GOT3 (cell line): ENCODE measurements around the gene ERH.
"Not testable (repeated sequence)": the region's sequence is repeated elsewhere in the genome, so short reads cannot be mapped to it uniquely, and the experiment has no call there.

Source experiments
- DNase-seq: peaks from one replicate; lab custom pipeline; 2025; ENCODE audit warnings: mixed read lengths; lab: John Stamatoyannopoulos, UW

The ERH gene

DNA sequence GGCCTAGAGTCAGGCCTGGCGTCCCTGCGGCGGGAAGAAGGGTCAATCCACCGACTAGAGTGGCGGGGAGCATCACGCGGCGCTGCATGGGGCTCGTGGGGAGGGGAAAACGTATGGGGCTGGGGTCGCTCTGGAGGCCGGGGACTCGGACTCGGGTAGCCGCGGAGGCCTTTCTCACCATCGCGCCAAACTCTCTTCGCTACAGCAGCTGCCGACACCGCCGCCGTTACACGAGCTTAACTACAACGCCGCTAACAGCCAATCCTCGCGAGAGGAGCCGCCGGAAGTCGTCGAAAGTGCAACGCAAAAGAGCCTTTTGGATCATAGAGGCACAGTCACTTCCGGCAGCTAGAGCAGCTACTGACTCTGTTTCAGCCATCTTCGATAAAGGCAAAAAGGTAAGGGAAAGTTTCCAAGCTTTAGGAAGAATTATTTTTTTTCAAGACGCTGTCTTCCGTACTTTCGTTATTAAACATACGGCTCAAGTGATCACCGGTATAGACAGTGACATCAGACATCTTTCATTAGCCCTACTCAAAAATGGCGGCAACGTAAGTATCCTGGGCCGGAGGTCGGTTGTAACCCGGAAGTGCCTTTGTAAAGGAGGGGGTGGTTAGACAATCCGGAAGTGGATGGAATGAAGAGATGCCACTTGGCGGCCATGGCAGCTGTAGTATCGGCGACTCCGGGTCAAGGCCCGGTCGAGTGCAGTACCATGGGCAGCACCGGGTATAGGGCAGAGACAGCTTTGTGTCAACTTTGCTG, at the start of gene ERH, which contains the start of gene SLC39A9:
Gene ERH, minus strand, starts transcription at position 247 of the 765 bp plus-strand sequence. Its CDS starts 66 bp downstream, at position 181.
Gene SLC39A9, plus strand, starts transcription at position 640 of the 765 bp plus-strand sequence. CDS start 678 bp downstream, outside the sequence.
- peak; percentile 66 for DNase-seq

DNA sequence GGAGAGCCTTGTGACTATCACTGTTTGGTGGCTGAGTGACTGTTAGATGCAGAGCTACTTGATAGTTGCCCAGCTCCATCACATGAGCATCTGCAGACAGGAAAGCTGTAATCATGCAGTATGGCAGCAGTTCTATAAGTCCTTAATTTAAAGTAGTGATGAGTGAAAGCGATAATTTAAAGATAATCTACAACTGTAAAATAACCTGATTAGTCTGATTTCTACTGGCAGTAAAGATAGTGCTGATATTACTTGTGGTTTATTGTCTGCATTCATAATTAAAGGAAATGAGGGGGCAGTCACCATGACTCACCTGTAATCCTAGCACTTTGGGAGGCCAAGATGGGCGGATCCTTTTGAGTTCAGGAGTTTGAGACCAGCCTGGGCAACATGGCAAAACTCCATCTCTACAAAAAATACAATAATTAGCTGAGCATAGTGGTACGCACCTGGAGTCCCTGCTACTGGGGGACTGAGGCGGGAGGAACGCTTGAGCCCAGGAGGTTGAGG, 45.3 kb upstream of the ERH start:
- no peak for DNase-seq

DNA sequence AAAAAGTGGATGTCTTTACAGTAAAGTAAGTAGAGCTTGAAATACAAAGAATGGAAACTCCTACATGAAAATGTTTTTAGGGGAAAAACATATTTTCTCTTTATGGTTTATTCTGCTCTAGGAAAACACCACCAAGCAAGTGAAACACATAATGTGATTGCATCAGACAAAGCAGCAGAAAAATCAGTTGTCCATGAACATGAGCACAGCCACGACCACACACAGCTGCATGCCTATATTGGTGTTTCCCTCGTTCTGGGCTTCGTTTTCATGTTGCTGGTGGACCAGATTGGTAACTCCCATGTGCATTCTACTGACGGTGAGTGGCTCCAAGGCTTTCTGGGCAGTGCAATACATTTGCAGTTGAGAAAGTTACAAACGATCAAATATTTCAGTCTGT, 43.8 kb upstream of the ERH start:
- DNase-seq: no peak

DNA sequence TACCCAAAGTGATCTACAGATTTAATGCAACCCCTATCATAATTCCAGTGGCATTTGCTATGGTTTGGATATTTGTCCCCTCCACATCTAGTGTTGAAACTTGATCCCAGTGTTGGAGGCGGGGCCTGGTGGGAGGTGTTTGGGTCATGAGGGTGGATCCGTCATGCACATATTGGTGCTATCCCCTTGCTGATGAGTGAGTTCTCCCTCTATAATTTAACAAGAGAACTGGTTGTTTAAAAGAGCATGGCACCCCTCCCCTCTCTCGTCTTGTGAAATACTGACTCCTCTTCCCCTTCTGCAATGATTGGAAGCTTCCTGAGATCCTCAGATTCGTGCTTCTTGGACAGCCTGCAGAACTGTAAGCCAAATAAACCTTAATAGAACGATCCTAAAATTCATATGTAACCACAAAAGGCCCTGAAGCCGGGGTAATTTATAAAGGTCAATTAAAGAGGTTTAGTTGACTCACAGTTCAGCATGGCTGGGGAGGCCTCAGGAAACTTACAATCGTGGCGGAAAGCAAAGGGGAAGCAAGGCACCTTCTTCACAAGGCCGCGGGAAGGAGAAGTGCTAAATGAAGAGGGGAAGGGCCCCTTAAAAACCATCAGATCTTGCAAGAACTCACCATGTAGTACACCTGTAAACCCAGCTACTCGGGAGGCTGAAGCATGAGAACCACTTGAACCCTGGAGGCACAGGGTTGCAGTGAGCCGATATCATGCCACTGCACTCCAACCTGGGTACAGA, 41.6 kb upstream of the ERH start:
- no peak for DNase-seq

DNA sequence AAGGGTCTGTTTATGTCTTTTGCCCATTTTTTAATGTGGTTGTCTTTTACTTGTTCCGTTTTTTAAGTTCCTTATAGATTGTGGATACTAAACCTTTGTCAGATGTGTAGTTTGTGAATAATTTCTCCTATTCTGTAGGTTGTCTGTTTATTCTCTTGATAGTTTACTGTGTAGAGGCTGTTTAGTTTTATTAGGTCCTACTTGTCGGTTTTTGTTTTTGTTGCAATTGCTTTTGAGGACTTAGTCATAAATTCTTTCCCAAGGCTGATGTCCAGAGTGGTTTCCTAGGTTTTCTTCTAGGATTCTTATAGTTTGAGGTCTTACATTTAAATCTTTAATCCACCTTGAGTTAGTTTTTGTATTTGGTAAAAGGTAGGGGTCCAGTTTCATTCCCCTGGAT, 34.3 kb upstream of the ERH start:
- no peak for DNase-seq

DNA sequence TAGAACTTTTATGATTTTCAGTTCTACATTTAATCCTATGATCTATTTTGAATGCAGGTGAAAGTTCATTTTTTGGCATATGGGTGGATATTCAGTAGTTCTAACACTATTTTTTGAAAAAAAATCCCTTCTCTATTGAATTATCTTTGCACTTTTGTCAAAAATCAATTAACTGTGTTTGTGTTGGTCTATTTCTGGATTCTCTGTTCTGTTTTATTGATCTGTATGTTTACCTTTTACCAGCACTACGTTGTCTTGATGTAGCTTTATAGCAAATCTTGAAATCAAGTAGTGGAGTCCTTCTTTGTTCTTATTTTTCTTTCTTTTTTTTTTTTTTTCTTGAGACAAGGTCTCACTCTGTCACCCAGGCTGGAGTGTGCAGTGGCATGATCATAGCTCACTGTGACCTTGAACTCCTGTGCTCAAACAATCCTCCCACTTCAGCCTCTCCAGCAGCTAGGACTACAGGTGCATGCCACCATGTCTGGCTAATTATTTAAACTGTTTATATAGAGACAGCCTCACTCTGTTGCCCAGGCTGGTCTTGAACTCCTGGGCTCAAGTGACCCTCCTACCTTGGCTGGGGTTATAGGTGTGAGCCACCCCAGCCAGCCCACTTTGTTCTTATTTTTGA, 32.3 kb upstream of the ERH start:
- no peak for DNase-seq

DNA sequence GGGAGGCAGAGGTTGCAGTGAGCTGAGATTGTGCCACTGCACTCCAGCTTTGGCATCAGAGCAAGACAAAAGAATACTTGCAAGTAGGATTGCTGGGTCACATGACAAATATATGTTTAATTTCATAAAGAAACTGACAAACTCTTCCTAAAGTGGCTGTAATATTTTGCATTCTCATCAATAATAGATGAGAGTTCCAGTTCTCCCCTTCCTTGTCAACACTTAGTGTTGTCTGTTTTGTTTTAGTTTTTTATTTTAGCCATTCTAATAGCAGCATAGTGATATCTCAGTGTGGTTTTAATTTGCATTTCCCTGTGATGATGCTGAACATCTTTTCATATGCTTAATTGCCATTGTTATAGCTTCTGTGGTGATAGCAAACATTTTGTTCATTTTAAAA, 31.5 kb upstream of the ERH start:
- DNase-seq: no peak

DNA sequence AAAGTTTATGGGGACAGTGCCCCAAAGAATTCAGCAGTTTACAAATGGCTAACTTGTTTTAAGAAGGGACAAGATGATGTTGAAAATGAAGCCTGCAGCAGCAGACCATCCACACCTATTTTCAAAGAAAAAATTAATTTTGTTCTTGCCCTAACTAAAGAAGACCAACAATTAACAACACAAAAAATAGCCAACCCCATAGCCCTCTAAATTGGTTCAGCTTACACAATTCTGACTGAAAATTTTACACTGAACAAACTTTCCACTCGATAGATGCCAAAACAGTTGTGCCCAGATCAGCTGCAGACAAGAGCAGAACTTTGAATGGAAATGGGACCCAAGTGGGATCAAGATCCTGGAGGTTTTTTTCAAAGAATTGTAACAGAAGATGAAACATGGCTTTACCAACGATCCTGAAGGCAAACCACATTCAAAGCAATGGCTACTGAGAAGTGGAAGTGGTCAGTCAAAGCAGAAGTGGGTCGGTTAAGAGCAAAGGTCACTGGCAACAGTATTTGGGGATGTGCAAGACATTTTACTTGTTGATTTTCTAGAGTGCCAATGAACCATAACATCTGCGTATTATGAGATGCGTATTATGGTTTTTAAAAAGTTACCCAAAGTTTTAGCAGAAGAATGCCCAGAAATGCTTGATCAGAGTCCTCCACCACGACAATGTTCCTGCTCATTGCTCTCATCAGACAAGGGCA, 30.3 kb upstream of the ERH start:
- no peak for DNase-seq

DNA sequence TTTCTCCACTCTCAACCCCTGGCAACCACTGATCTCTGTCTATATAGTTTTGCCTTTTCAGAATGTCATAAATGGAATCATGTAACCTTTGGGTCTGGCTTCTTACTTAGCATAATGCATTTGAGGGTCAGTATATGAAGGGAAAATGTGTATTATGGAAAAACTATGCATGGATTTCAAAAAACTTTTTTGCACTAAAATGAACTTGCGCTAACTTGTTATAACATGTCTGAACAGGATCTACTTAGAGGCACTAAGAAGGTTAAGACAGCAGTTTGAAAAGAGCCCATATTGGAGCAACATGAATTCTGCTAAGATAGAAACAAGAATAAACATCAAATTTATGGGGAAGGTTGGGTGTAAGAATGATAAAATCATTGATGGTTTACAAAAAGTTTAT, 29.5 kb upstream of the ERH start:
- DNase-seq: no peak

DNA sequence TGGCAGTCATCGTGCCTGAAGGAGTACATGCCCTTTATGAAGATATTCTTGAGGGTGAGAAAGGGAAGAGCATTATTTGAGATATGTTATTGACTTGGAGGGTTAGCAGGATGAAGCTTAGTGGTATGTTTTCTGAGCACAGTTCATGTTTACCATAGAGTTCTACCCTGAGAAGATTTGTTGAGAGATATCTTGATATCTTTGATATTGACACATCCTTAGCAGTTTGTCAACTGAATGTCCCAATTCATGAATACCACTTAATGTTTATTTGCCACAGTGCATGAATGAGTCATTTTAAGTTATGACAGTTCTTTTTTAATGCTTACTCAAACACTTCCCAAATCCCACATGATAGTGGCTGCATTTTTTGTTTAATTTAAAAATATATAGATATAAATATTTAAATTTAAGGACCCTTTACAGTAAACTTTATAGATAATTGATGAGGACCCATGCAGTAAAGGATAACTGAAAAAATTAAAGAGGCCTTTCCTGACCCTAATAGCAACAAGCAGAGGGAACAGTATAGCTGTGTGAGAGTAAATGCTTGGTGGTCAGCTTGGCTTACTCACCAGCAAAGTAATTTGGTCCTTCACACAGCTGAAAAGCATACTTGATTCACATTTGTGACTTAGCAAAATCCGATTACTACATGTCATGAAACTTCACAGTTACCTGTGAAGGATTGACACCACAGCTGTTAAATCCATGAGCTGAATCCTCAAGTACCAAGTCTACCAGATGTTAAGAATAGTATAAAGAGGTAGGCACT, 26.2 kb upstream of the ERH start:
- DNase-seq: no peak

DNA sequence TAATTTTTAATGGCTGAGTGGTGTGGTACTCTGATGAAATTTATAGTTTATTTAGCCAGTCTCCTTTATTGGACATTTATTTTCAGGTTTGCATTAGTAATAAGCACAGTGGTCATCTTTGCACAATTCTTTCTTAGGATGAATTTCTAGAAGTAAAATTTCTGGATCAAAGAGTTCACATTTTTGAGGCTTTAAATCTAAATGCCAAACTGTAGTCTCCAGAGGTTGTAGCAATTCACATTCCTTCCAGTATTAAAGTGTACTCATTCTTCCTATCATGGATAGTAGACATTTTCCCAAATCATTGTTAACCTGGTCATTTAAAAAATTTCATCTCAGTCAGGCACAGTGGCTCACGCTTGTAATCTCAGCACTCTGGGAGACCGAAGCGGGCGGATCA, 25.2 kb upstream of the ERH start:
- DNase-seq: no peak

DNA sequence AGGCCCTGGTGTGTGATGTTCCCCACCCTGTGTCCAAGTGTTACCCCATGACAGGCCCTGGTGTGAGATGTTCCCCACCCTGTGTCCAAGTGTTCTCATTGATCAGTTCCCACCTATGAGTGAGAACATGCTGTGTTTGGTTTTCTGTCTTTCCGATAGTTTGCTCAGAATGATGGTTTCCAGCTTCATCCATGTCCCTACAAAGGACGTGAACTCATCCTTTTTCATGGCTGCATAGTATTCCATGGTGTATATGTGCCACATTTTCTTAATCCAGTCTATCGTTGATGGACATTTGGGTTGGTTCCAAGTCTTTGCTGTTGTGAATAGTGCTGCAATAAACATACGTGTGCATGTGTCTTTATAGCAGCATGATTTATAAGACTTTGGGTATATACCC, 18.0 kb upstream of the ERH start:
- DNase-seq: not testable (repeated sequence)

DNA sequence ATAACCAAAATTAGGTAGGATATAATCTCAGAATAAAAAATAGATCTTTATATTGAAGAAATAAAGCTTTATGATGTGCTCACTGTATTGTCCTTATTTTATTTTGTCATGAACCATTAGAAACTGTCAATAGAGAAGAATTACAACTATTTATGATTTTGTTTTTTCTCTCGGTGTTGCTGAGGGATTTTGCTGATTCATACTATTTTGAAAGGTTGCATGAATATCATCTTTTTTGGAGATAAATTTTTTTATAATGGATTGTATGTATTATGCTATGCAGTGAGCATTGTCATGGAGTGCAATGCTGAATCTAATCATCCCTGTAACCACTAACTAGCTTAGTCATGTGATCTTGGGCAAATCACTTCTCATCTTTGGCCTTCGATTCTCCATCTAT, 15.4 kb upstream of the ERH start:
- no peak for DNase-seq

DNA sequence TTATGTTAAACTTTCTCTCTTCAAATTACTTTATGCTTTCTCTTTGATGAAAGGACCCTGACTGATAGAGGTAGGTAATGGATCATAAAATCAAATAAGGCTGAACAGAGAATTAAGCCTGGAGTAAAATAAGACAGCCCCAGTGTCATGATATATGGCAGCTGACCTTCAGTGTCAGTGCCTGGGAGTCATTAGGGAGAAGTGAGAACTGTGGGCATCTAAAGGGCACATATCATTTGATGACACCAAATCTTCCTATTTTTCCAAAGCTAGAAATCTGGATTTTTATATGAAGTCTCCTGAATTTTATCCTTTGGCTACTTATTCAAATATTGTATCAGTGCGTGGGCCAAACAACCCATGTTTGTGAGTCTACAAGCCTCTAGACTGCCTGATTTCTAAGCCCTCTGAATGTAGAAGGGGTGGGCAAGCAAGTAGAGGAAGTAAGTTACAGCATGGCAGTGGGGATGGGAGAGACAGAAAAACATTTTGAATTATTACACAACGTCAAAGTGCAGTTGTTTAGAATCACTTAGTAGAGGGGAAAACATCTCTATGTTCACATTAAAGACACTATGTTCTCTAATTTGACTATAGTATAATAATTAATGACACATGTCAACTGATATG, 10.3 kb upstream of the ERH start:
- no peak for DNase-seq

DNA sequence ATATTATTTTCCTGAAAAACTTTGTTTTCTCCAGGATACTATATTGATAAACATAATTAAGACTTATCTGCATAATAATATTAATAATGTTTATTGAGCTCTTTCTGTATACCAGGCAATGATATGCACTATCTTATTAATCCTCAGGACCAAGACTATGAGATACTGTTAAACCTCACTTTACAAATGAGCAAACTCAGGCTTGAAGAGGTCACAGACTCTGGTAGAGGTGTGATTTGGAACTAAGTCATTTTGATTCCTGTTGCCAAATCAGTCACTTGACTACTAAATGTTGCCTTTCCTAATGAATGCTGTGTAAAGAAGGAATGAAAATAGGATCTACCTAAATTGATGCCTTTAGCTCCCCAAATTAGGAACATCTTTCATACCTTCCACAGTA, 7.7 kb upstream of the ERH start:
- DNase-seq: no peak

DNA sequence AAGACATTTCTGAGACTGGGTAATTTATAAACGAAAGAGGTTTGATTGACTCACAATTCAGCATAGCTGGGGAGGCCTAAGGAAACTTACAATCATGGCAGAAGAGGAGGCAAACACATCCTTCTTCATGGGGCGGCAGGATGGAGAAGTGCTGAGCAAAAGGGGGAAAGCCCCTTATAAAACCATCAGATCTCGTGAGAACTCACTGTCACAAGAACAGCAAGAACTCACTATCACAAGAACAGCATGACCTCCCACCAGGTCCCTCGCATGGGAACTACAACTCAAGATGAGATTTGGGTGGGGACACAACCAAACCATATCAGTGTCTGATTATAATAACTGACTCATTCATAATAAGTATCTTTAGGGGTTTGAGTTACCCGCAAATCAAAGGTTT, 6.8 kb upstream of the ERH start:
- DNase-seq: no peak

DNA sequence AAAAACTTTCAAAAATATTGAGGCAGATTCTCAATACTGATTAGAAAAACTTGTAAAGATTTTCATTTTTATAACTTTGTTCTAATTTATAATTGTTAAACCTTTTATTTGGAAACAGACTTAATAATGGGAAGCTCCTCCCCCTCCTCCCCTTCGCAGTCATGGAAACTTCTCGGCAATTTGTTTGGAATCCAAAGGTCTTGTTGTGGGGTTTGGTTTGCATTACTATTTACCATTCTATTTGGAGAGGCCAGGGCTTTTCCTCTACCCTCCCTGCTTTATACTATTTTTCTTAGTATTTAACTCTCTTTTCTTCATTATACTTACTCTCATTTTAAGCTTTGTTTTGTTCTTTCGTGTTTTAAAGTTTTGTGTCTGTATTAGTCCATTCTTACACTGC, 6.4 kb upstream of the ERH start:
- no peak for DNase-seq

DNA sequence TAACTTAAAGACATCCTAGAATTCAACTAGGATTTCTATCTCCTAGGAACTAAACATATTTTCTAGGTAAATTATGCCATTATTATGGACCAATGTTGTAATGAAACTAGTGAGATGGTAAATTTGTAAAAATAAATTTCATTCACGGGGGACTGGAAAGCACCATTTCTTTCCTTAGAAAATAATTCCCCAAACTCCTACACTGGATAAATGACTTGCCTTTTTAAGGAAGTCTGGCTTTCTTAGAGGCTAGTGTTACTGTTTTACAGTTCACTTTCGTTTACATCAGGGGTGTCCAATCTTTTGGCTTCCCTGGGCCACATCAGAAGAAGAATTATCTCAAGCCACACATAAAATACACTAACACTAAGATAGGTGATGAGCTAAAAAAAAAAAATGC, 3.7 kb upstream of the ERH start:
- DNase-seq: no peak

DNA sequence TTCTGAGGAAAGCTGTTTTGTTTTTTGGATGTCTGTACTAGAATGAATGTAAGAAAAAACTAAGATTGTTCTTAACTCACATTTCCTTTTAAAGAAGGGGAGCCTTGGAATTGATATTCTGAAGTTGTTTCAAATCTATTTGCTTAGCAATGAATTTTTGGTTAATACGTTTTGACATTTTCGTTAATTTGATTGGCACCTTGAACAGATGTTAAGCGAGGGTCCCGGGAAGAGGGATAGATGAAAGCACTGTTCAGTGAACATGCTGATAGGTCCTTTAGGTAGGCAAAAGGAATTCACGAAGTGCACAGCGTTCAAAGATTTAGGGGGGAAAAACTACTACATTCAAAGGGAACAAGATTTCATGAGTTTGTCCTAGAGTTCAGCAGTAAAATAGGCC, 2.1 kb upstream of the ERH start:
- DNase-seq: no peak

DNA sequence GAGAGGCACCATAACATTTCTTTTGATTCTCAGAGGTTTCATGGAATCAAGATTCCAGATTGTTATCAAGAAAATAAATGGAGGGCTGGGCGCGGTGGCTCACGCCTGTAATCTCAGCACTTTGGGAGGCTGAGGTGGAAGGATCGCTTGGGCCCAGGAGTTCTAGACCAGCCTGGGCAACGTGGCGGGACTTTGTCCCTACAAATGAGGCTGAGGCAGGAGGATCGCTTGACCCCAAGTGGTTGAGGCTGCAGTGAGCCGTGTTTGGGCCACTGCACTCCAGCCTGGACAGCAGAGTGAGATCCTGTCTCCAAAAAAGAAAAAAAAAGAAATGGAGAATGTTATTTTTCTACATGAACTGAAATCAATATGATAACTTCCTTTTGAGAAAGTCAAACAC, 1.7 kb upstream of the ERH start:
- DNase-seq: no peak

DNA sequence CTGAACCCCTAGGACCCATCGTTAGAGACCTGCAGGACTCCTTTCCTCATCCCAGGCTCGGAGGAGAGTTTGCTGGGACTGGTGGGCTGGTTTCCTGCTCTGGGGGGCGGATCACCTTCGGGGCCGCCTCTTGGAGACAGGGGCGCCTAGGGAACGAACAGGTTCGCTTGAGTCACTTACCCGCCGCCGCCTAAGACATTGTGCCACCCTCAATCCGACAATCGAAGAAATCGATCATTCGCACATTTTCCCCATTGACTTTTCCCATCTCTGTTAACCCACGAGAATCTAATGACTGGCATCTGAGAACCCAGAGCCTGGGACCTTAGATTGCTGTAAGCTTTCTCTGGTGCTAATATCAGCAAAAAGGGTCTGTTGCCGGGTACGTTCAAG, 715 bp upstream of the ERH start:
- DNase-seq: no peak
